Stimulated activated effector memory CD8-positive, alpha-beta T cell treated with anti-CD3 and anti-CD28 coated beads, Interleukin-12 subunit alpha, Interleukin-12 subunit beta, amount 100 ng/mL, for 72 hours (primary cell): ENCODE data around the gene EVX2.

Experiments used
- ATAC-seq: fragments of 150-1000 bp; cut with Tn5 transposase; 2 replicates; pipeline ENCODE4 v1.10.0; 2021
- DNase-seq, 2 donors: peaks; one replicate each; pipeline ENCODE4 v3.0.0; 2021 to 2022; ENCODE audit warnings: low spot score in 2 of 2
- H3K27ac Mint-ChIP-seq: one replicate; pipeline ENCODE4 v1.8.0; 2022; ENCODE audit warnings: mild to moderate bottlenecking, mixed read lengths
- H3K36me3 Mint-ChIP-seq: one replicate; pipeline ENCODE4 v1.8.0; 2022; ENCODE audit warnings: mild to moderate bottlenecking, mixed read lengths
- H3K4me1 Mint-ChIP-seq: one replicate; pipeline ENCODE4 v1.8.0; 2022; ENCODE audit warnings: mixed read lengths
- H3K4me3 Mint-ChIP-seq: one replicate; pipeline ENCODE4 v1.8.0; 2022; ENCODE audit warnings: mild to moderate bottlenecking, mixed read lengths
- H3K9me3 Mint-ChIP-seq: one replicate; pipeline ENCODE4 v1.8.0; 2022; ENCODE audit warnings: mixed read lengths

The EVX2 gene

DNA sequence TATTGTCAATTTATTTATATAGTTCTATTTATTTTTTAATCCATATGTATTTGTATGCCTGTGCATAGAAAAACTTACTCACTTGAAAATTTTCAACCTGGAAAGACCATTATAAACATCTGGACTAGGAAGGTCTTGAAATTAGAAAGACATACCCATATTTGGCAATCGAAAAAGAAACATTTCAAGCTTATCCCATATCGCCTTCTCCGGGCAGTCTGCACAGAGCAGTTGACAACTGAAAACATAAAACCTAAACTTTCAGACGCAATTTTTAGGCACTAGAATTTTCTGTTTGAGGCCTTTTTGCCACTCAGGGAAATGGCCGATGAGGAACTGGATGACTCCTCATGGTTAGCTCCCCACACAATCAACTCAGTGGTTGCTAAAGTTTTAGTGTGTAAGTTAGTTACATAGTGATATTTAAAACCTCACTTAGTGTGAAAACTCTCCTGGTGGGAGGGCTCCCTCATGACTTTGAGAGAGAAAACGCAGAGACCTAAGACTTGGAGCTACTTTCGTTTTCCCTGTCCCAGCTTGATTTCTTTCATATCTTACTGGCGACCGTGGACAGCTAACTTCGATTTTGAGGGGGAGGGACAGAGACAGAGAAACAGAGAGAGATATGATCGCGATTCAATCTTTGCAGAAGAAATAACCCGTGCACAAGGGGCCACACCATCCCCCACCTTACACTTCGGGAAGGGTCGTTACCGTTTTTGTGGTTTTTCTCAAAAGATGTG lies 12.7 kb upstream of the EVX2 start:
- Mint-ChIP-seq H3K4me3 (peak overlapping the region; percentile 65), H3K9me3 (no peaks in the 10 kb centered on the region), H3K27ac (no peak overlapping the region), H3K36me3 (peaks cover 6% of the 10 kb centered on the region), H3K4me1 (peaks cover 27% of the 10 kb centered on the region)
- no peak for DNase-seq
- peak; percentile 43 for ATAC-seq

- Mint-ChIP-seq H3K4me1 (peaks cover 27% of the 10 kb centered on the region), H3K9me3 (no peaks in the 10 kb centered on the region), H3K27ac (no peak overlapping the region), H3K36me3 (peaks cover 6% of the 10 kb centered on the region), H3K4me3 (no peak overlapping the region)
- no peak for ATAC-seq
- no peak for DNase-seq
Measured at GRCh38 chr2:176095421-176095820, 11.7 kb upstream of the EVX2 start.

- Mint-ChIP-seq H3K4me3 (no peak overlapping the region), H3K4me1 (peaks cover 27% of the 10 kb centered on the region), H3K27ac (no peak overlapping the region), H3K36me3 (peaks cover 6% of the 10 kb centered on the region), H3K9me3 (no peaks in the 10 kb centered on the region)
- DNase-seq (no peak), ATAC-seq (no peak)
Measured at GRCh38 chr2:176094349-176094748, 10.6 kb upstream of the EVX2 start.

- Mint-ChIP-seq H3K27ac (no peak overlapping the region), H3K4me1 (peaks cover 27% of the 10 kb centered on the region), H3K36me3 (peaks cover 6% of the 10 kb centered on the region), H3K9me3 (no peaks in the 10 kb centered on the region), H3K4me3 (no peak overlapping the region)
- ATAC-seq = no peak
- no peak for DNase-seq
Measured at GRCh38 chr2:176093898-176094249, 10.1 kb upstream of the EVX2 start.

- Mint-ChIP-seq H3K27ac (no peak overlapping the region), H3K9me3 (no peaks in the 10 kb centered on the region), H3K4me1 (peaks cover 28% of the 10 kb centered on the region), H3K4me3 (peak overlapping the region; percentile 29), H3K36me3 (peaks cover 6% of the 10 kb centered on the region)
- DNase-seq (no peak), ATAC-seq (no peak)
Measured at GRCh38 chr2:176093145-176093897, 9.6 kb upstream of the EVX2 start.

DNA sequence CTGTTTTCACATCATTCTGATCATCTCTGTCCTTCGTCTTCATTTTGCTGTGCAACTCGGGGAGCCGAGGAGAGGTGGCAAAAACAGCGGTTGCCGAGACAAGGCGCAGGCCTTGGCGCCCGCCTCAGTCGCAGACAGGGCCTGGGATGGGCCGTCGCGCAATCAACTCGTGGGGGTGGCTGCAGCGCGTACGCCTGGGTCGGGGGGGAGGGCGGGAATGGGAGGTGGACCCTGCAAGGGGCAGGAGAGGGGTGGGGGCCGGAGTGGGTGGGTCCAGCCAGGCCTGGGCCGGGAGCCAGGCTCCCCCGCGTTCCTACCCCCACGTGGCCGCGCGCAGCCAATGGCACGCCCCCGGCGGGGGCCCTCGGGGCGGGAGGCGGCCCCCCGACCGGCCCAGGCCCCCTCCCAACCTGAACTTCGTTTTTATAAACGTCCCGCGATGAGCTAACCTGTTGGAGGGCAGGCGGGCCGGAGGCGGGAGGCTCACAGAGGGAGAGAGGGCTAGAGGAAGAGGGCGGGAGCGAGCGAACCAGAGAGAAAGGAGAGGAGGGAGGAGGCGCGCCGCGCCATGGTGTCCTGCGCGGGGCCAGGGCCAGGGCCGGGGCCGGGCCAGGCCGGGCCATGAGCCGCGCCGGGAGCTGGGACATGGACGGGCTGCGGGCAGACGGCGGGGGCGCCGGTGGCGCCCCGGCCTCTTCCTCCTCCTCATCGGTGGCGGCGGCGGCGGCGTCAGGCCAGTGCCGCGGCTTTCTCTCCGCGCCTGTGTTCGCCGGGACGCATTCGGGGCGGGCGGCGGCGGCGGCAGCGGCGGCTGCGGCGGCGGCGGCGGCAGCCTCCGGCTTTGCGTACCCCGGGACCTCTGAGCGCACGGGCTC lies 8.7 kb upstream of the EVX2 start, which contains the start of gene HOXD13:
Gene HOXD13 (plus strand): TSS at position 452 of the 875 bp plus-strand sequence. CDS start 170 bp downstream, at position 622.
- no peaks in the 10 kb centered on the region for H3K9me3 Mint-ChIP-seq
- ATAC-seq (no peak), DNase-seq (no peak)
- H3K4me3 Mint-ChIP-seq = peak within 1 kb of the TSS; percentile 34
- H3K36me3 Mint-ChIP-seq = peaks cover 6% of the 10 kb centered on the region
- H3K4me1 Mint-ChIP-seq = peaks cover 27% of the 10 kb centered on the region
- no peak within 1 kb of the TSS for H3K27ac Mint-ChIP-seq

- H3K9me3 Mint-ChIP-seq = no peaks in the 10 kb centered on the region
- no peak for DNase-seq
- ATAC-seq = no peak
- H3K27ac Mint-ChIP-seq = no peak overlapping the region
- H3K4me3 Mint-ChIP-seq = peak overlapping the region; percentile 34
- H3K36me3 Mint-ChIP-seq = peaks cover 7% of the 10 kb centered on the region
- H3K4me1 Mint-ChIP-seq = peaks cover 17% of the 10 kb centered on the region
Measured at GRCh38 chr2:176091329-176092258, 7.8 kb upstream of the EVX2 start.

- H3K9me3 Mint-ChIP-seq = no peaks in the 10 kb centered on the region
- no peak overlapping the region for H3K4me3 Mint-ChIP-seq
- peaks cover 15% of the 10 kb centered on the region for H3K4me1 Mint-ChIP-seq
- peaks cover 11% of the 10 kb centered on the region for H3K36me3 Mint-ChIP-seq
- DNase-seq (no peak), ATAC-seq (no peak)
- H3K27ac Mint-ChIP-seq = no peak overlapping the region
Measured at GRCh38 chr2:176090862-176091261, 7.1 kb upstream of the EVX2 start.

DNA sequence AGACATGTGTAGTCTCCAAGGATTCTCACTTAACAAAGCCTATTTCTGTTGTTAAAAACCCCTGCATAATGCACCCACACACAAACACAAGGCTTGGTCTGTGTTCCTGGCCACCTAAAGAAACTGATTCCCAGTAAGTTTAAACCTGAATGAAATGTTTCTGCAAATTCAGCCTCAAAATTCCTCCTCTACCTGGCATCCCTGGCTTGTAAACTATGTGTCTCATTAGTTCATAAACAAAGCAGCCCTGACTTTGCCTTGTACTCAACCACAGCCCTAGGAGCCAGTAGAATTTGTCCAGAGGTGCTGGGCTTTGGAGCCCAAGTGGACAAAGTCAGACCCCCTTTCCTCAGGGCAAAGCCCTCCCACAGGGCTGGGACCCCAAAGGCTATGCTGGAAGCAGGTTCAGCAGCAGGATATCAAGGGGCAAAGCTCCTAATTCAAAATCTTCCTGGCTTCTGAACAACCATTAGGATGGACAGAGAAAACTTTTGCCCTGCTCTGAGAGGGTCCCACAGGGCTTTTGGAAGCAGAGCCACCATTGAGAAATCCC lies 6.2 kb upstream of the EVX2 start:
- Mint-ChIP-seq H3K4me1 (peaks cover 15% of the 10 kb centered on the region), H3K9me3 (no peaks in the 10 kb centered on the region), H3K27ac (no peak overlapping the region), H3K4me3 (no peak overlapping the region), H3K36me3 (peaks cover 12% of the 10 kb centered on the region)
- ATAC-seq (no peak), DNase-seq (no peak)

DNA sequence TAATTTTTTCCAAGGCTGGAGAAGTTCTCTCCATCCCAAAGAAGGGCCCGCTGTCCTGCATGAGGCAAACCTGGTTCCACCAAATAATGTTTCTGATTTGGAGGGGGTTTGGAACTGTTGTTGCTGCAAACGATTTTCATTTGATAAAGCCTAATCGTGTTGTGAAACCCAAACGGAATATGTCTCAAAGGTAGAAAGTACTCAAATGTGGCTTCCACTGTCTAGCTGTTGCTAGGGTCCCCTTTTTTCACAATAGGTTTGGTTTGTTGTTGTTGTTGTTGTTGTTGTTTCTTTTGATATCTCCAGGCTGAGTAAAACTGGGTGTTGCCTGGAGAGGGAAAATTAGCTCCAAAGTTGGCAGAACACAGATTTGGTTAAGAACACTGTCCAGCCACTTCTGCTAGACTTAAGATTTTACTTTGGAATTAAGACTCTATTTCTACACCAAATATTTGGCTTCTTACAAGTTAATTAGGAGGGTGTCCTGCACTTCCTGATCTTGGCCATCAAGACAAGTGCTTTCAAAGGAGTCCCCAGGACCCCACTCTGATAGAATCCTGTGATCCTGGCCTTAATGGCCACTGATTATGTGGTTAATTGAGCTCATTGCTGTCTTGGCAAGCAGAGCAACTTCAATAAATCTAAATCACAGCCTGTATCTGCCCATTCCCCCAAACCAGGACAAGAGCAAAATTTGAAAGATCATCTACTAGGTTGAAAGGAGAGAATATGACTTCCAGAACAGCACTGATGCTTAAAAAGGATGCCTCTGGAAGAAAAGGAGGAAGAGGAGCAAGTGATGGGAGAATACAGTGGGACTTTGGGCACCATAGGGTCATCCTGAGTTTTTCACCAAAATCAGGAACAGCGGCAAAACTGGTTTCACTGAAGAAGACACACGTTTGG lies 5.4 kb upstream of the EVX2 start:
- Mint-ChIP-seq H3K9me3 (no peaks in the 10 kb centered on the region), H3K36me3 (peaks cover 19% of the 10 kb centered on the region), H3K4me3 (no peak overlapping the region), H3K27ac (no peak overlapping the region), H3K4me1 (peaks cover 15% of the 10 kb centered on the region)
- DNase-seq (no peak), ATAC-seq (no peak)

DNA sequence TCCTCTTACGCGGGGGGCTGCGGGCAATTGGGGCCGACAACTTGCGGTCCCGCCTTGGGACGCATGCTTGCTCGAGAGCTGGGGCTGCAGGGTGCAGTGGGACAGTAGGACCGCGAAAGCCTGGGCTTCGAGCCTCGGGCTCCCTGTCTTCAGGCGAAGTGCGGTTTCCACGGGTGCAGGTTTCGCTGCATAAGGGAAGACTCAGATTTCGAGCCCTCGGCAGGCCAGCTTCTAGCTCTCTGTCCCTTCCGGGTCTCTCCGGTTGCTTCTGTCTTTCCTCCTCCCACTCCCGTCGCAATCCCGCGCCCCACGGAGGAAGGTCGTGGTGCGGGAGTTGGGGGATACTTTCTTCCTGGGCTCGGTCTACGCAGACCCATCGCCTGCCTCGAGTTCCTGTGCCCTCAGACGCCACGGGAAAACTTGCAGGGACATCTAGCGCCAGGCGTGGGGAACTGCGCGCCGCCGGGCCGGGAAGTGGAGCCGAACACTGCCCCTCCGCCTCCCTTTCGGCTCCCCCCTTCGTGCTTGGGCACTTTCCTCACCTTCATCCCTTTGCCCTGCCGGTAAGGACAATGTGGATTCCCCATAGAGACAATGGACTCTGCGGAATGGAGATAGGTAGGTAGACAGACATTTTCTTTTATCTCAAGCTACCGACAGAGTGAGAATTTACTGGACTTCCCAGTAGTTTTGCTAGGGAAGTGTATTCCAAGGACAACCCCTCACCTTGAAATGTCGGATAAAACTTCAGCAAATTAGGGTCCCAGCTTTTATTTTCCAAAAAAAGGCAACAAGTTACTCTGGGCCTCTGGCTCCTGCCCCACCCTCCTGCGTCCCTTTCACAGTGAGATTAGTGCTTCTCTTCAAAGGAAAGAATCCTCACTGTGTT lies 4.5 kb upstream of the EVX2 start:
- Mint-ChIP-seq H3K9me3 (no peaks in the 10 kb centered on the region), H3K27ac (no peak overlapping the region)

DNA sequence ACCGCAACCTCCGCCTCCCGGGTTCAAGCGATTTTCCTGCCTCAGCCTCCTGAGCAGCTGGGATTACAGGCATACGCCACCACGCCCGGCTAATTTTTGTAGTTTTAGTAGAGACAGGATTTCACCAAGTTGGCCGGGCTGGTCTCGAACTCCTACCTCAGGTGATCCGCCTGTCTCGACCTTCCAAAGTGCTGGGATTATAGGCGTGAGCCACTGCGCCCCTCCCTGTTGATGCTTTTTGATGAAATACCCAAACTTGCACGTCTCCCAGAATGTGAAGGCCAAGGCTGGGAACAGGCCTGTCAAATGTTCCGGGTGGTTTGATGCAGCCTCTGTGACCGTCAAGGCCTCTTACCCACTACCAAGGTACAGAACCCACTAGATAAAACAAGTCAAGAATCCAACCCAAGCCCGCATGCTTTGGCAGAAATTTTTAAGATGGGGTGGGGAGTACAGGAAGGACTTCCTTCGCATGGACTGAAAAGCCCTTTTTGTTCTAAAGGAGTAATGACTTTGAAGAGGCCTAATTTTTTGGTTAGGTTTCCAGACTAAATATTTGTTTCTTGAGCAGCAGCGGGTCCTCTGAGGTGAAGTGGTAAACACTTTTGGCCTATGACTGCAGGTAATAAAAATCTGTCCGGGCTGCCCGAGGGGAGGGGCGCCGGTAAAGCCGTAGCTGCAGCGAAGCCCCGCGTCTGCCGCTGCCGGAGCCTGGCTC lies 3.7 kb upstream of the EVX2 start:
- H3K9me3 Mint-ChIP-seq = no peaks in the 10 kb centered on the region
- peaks cover 36% of the 10 kb centered on the region for H3K36me3 Mint-ChIP-seq
- no peak overlapping the region for H3K4me3 Mint-ChIP-seq
- H3K27ac Mint-ChIP-seq = no peak overlapping the region
- DNase-seq = no peak
- no peak for ATAC-seq
- H3K4me1 Mint-ChIP-seq = peaks cover 6% of the 10 kb centered on the region

More for the DNA sequence above, 4.5 kb upstream of the EVX2 start:
- Mint-ChIP-seq H3K4me3 (peak overlapping the region; percentile 44), H3K4me1 (peaks cover 7% of the 10 kb centered on the region), H3K36me3 (peaks cover 28% of the 10 kb centered on the region)
- ATAC-seq = no peak
- no peak for DNase-seq
